ENCODE data around the gene HTR3B. TPM values are rescaled to one million over a fixed set of nuclear protein-coding genes. Genes with fewer than 3 reads are reported as not detected.
"Not testable (repeated sequence)": the region's sequence is repeated elsewhere in the genome, so short reads cannot be mapped to it uniquely, and the experiment has no call there.

Gene HTR3B
- total RNA-seq, 6 donors from 2014 or later = not detected

DNA sequence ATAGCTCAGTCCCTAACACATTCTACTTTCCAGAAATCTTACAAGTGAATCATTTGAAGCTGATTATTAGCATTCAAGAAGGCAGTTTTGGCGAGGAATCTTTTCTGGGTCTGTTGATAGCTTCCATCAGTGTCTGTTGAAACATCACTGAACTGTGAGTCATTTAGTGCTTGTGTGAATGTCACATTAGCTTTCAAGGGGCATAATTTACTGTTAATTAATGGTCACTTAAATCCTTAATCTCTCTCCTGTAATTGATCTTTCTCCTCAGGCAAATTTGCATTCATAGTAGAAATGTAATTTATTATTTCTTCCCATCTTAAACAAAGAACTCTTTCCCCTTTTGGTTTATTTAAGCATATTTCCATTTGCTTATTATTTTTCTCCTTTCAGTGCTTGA lies 2.6 kb downstream of the HTR3B start:
- Histone ChIP-seq H3K36me3 (no peaks in the 10 kb centered on the region), H3K27me3 (no peaks in the 10 kb centered on the region), H3K4me1 (no peaks in the 10 kb centered on the region), H3K27ac (no peak overlapping the region), H3K4me3 (no peak overlapping the region), H3K9me3 (no peaks in the 10 kb centered on the region)
- DNase-seq (no peak), ATAC-seq (ENCODE audit: low FRiP score in 2 of 2) (no peak)
- TF ChIP-seq EP300 (IDR thresholded peaks at IDR 0.05) (no peak), POLR2A (IDR thresholded peaks at IDR 0.05) (no peak), POLR2AphosphoS5 (IDR thresholded peaks at IDR 0.05) (no peak)
- TF ChIP-seq, protein P1, sequence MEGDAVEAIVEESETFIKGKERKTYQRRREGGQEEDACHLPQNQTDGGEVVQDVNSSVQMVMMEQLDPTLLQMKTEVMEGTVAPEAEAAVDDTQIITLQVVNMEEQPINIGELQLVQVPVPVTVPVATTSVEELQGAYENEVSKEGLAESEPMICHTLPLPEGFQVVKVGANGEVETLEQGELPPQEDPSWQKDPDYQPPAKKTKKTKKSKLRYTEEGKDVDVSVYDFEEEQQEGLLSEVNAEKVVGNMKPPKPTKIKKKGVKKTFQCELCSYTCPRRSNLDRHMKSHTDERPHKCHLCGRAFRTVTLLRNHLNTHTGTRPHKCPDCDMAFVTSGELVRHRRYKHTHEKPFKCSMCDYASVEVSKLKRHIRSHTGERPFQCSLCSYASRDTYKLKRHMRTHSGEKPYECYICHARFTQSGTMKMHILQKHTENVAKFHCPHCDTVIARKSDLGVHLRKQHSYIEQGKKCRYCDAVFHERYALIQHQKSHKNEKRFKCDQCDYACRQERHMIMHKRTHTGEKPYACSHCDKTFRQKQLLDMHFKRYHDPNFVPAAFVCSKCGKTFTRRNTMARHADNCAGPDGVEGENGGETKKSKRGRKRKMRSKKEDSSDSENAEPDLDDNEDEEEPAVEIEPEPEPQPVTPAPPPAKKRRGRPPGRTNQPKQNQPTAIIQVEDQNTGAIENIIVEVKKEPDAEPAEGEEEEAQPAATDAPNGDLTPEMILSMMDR (IDR thresholded peaks at IDR 0.05) = no peak
- 67 to 74% methylated on average over 1 of the region's 1 CpG for WGBS, 2 donors

DNA sequence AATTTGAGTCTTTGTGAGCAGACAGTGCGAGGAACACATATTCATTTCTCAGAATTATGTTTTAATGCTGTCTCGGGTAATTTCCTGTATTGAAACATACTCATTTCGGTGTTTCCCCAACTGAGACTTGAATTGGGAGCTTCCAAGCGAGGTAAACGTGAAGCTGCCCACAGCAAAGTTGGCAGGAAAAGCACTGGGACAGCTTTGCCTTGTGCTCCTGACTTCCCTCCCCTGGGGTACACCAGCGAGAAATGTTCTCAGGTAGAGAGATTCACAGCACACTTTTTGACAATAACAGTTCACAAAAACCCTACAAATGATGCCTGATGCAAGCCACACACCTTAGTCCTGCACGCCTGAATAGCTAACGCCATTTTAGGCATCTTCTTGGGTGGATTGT lies 3.1 kb downstream of the HTR3B start:
- no peak overlapping the region for H3K4me3 ChIP-seq
- H3K9me3 ChIP-seq = no peaks in the 10 kb centered on the region
- H3K27me3 ChIP-seq = no peaks in the 10 kb centered on the region
- H3K36me3 ChIP-seq = no peaks in the 10 kb centered on the region
- no peak overlapping the region for H3K27ac ChIP-seq
- 65 to 79% methylated on average over 8 of the region's 8 CpGs for WGBS, 2 donors
- DNase-seq (no peak), ATAC-seq (ENCODE audit: low FRiP score in 2 of 2) (no peak)
- H3K4me1 ChIP-seq = no peaks in the 10 kb centered on the region
- TF ChIP-seq POLR2A (IDR thresholded peaks at IDR 0.05) (no peak), EP300 (IDR thresholded peaks at IDR 0.05) (no peak), POLR2AphosphoS5 (IDR thresholded peaks at IDR 0.05) (no peak)
- TF ChIP-seq, protein P1 (IDR thresholded peaks at IDR 0.05) = no peak

DNA sequence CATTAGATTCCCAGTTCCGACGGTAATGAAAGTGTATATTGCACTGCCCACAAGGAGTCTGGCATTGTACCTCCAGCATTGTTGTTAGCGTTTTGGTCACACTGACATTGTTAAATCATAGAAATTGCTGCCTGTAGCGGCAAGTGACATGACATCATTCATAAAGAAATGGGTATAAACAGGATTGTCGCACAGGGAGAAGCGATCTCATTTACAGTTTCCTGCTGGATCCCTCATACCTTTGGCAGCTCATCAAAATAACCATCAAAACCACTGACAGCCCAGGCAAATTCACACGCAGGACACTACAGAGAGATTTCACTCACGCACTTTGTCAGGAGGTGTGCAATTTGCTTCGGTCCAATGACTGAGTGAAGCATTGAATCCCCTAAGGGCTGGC lies 3.5 kb downstream of the HTR3B start:
- H3K4me1 ChIP-seq = no peaks in the 10 kb centered on the region
- H3K9me3 ChIP-seq = no peaks in the 10 kb centered on the region
- ATAC-seq (ENCODE audit: low FRiP score in 2 of 2) (no peak), DNase-seq (no peak)
- no peaks in the 10 kb centered on the region for H3K27me3 ChIP-seq
- no peaks in the 10 kb centered on the region for H3K36me3 ChIP-seq
- TF ChIP-seq EP300 (IDR thresholded peaks at IDR 0.05) (no peak), POLR2A (IDR thresholded peaks at IDR 0.05) (no peak), POLR2AphosphoS5 (IDR thresholded peaks at IDR 0.05) (no peak)
- TF ChIP-seq, protein P1 (IDR thresholded peaks at IDR 0.05) = no peak
- WGBS, 2 donors = 57 to 72% methylated on average over 9 of the region's 9 CpGs
- no peak overlapping the region for H3K4me3 ChIP-seq
- H3K27ac ChIP-seq = no peak overlapping the region

DNA sequence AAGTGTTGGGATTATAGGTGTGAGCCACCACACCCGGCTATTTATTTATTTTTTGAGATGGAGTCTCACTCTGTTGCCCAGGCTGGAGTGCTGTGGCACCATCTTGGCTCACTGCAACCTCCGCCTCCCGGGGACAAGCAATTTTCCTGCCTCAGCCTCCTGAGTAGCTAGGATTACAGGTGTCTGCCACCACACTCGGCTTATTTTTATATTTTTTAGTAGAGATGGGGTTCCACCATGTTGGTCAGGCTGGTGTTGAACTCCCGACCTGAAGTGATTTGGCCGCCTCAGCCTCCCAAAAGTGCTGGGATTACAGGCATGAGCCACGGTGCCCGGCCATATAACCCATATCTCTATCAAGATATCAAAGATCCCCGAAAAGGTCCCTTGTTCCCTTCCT lies 6.9 kb downstream of the HTR3B start:
- H3K4me1 ChIP-seq; H3K9me3 ChIP-seq; H3K27ac ChIP-seq; DNase-seq; H3K36me3 ChIP-seq; H3K27me3 ChIP-seq; H3K4me3 ChIP-seq; ATAC-seq (ENCODE audit: low FRiP score in 2 of 2): not testable (repeated sequence)
- WGBS, 2 donors = 93 to 94% methylated on average over 9 of the region's 9 CpGs

DNA sequence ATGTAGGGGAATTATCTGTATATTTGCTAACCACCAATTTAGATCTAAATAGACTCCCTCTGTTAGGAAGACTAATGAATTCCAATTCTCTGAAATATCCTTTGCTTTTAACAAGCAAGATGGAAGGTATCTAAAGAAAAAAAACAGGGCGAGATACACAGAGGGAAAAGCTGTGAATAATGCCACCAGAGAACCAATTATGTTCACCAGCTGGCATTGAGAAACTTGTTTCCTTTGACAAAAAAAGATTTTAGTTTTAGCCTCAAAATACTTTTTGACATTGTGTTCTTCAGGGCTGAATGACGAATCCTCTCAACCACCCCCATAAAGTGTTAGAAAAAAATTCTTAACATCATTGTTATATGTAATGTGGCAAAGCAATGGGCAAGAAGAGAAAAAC lies 19.0 kb downstream of the HTR3B start:
- no peaks in the 10 kb centered on the region for H3K9me3 ChIP-seq
- WGBS, 2 donors = 87 to 93% methylated on average over 2 of the region's 2 CpGs
- no peak for ATAC-seq (ENCODE audit: low FRiP score in 2 of 2)
- H3K4me1 ChIP-seq = no peaks in the 10 kb centered on the region
- DNase-seq = no peak
- H3K27ac ChIP-seq = no peak overlapping the region
- no peak overlapping the region for H3K4me3 ChIP-seq
- H3K27me3 ChIP-seq = no peaks in the 10 kb centered on the region
- no peak for TF ChIP-seq POLR2AphosphoS5 (IDR thresholded peaks at IDR 0.05)
- TF ChIP-seq POLR2A (IDR thresholded peaks at IDR 0.05) = no peak
- TF ChIP-seq, protein P1 (IDR thresholded peaks at IDR 0.05) = no peak
- no peaks in the 10 kb centered on the region for H3K36me3 ChIP-seq

All from upper lobe of left lung (tissue), 6 donors.